Ectodermal cell (in vitro differentiated cells): Measurements from ENCODE around the gene CDCA8.
A peak's percentile ranks its signal among the peaks of the same experiment; 100 is the strongest.

Experiments
- H3K27ac ChIP-seq: 2 replicates; pipeline ENCODE4 v1.7.0; 2013; ENCODE audit warnings: mild to moderate bottlenecking, low read depth, low read length; ENCODE audit not compliant: insufficient read depth, poor library complexity, severe bottlenecking
- H3K27me3 ChIP-seq: 2 replicates; pipeline ENCODE4 v1.7.0; 2013; ENCODE audit warnings: mild to moderate bottlenecking, low read length; ENCODE audit not compliant: insufficient read depth, control insufficient read depth, poor library complexity, severe bottlenecking
- H3K36me3 ChIP-seq: one replicate; pipeline ENCODE4 v1.7.0; 2013; ENCODE audit warnings: low read length; ENCODE audit not compliant: control insufficient read depth, insufficient read depth
- H3K4me1 ChIP-seq: one replicate; pipeline ENCODE4 v1.7.0; 2013; ENCODE audit warnings: low read length; ENCODE audit not compliant: control insufficient read depth, insufficient read depth
- H3K4me3 ChIP-seq: 2 replicates; pipeline ENCODE4 v1.7.0; 2013; ENCODE audit warnings: low read depth, low read length, control low read depth; ENCODE audit not compliant: insufficient read depth
- H3K9me3 ChIP-seq: 2 replicates; pipeline ENCODE4 v1.7.0; 2013; ENCODE audit warnings: mild to moderate bottlenecking, low read length, moderate library complexity; ENCODE audit not compliant: control insufficient read depth
- WGBS, 2 experiments: methylation state at CpG; one replicate each; pipeline ENCODE4 v1.1.7; 2013; ENCODE audit warnings: missing lambda C conversion rate in 2 of 2; 5-methylcytosine and 5-hydroxymethylcytosine counted together

CDCA8 gene

DNA sequence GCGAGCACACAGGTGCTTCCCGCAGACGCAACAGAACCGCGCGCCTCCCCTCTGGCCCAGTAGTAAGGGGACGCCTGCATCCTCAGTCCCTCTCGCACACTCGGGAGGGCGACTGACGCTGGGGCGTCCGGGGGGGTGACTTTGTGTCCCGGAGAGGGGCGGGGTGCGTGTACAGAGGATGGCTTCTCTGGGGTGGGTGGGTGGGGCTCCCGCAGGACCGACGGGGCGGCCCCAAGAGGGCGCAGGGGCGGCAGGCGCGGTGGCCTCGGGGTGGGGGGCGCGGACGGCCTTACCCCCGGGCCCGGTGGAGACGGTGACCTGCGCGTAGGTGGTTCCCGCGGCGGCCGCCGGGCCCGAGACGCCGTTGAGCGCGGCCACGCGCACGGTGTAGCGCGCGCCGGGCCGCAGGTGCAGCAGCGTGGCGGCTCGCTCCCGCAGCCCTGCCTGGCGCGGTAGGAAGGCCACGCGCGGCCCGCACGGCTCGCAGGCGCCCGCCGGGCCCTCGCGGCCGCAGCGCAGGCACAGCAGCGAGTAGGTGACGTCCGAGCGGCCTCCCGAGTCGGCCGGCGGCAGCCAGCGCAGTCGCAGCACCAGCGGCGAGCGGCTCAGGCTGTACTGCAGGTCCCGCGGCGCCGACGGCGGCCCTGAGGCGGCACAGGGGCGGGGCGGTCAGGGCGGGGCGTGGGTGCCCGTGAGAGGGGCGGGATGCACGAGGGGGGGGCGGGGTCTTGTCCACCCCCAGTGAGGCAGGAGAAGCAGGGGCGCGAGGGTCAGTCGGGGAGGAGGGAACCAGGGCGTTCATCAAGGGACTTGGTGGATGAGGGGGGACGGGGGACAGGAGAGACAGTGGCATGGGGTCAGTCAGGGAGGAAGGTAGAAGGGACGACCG is 60.5 kb downstream of the CDCA8 start:
- WGBS, 2 experiments, result 2% methylated on average over 105 of the region's 105 CpGs
- peak overlapping the region; percentile 13 for H3K4me3 ChIP-seq

GRCh38 chr1:37753473-37754321 is 61.4 kb downstream of the CDCA8 start:
- H3K36me3 ChIP-seq, result no peaks in the 10 kb centered on the region
- 33 to 38% methylated on average over 52 of the region's 52 CpGs for WGBS, 2 experiments
- H3K27me3 ChIP-seq, result peaks cover 93% of the 10 kb centered on the region
- no peaks in the 10 kb centered on the region for H3K4me1 ChIP-seq
- no peak overlapping the region for H3K27ac ChIP-seq
- H3K4me3 ChIP-seq, result no peak overlapping the region
- no peaks in the 10 kb centered on the region for H3K9me3 ChIP-seq

More for the DNA sequence above, 60.5 kb downstream of the CDCA8 start:
- peaks cover 84% of the 10 kb centered on the region for H3K27me3 ChIP-seq
- H3K36me3 ChIP-seq, result no peaks in the 10 kb centered on the region
- H3K4me1 ChIP-seq, result no peaks in the 10 kb centered on the region
- no peaks in the 10 kb centered on the region for H3K9me3 ChIP-seq
- H3K27ac ChIP-seq, result no peak overlapping the region

DNA sequence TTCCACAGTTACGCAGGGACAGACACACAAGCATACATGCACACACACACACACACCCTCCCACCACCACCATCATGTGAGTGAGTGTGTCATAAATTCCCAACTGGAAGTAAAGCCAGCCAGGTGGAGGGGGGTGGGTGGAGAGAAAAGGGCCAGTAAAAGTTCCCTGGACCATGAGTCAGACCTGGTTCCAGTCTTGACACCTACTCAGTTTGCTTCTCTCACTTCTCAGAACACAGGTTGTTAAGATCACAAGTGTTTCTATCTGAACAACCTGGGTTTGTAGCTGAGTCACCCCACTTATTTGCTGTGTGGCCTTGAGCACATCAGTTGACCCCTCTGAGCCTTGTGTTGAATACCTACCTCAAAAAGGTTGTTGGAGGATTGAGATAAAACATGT is 63.0 kb downstream of the CDCA8 start:
- no peak overlapping the region for H3K27ac ChIP-seq
- H3K4me1 ChIP-seq, result no peaks in the 10 kb centered on the region
- H3K9me3 ChIP-seq, result no peaks in the 10 kb centered on the region
- H3K27me3 ChIP-seq, result peaks cover 100% of the 10 kb centered on the region
- no peak overlapping the region for H3K4me3 ChIP-seq
- WGBS, 2 experiments, result no CpG with 5 or more reads among the region's 1 CpG
- H3K36me3 ChIP-seq, result no peaks in the 10 kb centered on the region

- Histone ChIP-seq H3K27me3 (peaks cover 100% of the 10 kb centered on the region), H3K4me3 (no peak overlapping the region), H3K36me3 (no peaks in the 10 kb centered on the region), H3K27ac (no peak overlapping the region), H3K9me3 (no peaks in the 10 kb centered on the region), H3K4me1 (no peaks in the 10 kb centered on the region)
- WGBS, 2 experiments, result 60 to 70% methylated on average over 4 of the region's 4 CpGs
Measured at GRCh38 chr1:37755951-37756560, 63.7 kb downstream of the CDCA8 start.
